Fibroblast of skin of abdomen (primary cell): ENCODE measurements around the gene HMG20A.
"Not testable (repeated sequence)": the region's sequence is repeated elsewhere in the genome, so short reads cannot be mapped to it uniquely, and the experiment has no call there.

Experiments used
- DNase-seq: peaks from one replicate; pipeline ENCODE4 v3.0.0-alpha.2; 2013

HMG20A gene

DNA sequence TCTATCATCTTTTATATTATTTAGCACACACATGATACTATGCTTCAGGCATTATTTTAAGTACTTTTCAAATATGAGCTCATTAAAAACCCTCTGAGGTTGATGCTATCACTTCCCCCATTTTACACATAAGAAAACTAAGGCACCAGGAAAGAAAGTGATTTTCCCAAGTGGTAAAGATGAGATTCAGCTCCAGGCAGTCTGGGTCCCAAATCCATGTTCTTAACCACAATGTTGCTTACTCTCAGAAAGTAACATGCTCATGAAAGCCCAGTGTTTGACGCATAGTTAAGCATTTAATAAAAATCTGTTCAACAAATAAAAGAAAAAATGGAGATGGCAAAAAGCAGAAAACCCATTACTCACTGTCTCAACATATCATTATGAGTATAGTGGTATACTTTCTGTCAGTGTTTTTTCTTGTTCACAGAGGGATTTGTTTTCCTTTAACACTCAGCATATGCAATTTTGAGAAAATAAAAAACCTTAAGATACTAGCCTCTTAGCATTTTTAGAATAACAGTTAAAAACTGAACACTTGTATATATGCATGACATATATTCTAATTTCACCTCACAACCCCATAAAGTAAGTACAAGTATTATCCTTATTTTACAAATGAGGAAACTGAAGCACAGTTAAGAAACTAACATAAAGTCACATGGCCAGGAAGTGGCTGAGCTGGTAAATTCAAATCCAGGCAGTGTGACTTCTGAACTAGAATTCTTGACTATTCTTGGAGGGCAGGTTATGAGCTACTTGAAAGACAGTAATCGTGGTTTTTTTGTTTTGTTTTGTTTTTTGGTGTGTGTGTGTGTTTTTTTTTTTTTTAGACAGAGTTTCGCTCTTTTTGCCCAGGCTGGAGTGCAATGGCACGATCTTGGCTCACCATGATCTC is 11.2 kb upstream of the HMG20A start:
- no peak for DNase-seq

- not testable (repeated sequence) for DNase-seq
Observed at GRCh38 chr15:77410157-77410500, 10.6 kb upstream of the HMG20A start.

DNA sequence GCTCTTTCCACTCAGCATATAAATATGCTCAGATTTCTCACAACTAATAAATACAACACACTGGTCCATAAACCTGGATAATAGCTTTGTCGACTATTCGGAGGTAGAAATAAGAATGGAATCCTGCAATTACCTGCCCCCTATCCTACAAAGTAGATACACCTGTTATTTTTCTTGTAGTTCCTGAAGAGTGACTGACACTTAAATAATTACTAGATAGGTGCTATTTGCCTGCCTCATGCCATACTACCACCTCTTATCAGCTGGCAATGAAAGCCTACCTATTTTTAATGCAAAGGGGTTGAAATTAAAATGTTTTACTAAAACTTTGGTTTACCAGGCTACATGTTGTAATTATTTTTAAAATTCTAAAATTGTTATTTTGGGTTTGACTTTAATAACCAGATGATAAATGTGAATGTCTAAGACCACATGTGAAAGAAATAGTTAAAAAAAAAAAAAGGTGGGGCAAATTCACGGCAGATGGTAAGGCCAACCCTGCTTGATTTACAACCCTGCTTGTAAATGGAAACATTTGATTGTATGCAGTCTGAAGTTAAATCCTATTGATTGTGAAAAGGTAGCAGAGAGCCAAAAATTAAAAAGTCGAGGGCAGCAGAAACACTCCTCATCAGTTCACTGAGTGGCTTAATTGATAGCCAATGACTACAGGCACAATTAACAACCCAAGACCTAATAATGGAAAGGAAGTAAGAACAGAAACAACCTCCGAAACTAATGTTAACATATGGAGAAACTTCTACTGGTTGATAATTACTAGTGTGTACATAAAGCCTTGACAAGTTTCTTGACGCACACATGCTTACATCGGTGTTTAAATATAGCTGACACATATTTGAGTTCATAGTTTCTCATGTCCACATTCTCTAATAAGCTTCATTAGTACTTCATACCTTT is 9.7 kb upstream of the HMG20A start:
- no peak for DNase-seq

DNA sequence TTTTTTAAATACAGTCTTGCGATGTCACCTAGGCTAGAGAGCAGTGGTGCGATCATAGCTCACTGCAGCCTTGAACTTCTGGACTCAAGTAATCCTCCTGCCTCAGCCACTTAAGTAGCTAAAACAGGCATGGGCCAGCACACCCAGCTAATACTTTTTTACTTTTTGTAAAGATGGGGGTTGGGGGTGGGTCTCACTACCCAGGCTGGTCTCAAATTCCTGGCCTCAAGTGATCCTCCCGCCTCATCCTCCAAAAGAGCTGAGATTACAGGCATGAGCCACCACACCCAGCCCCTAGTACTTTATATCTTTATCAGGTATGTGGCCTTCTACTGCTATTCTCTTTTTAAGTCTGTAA is 9.1 kb upstream of the HMG20A start:
- no peak for DNase-seq

- DNase-seq, result no peak
Observed at GRCh38 chr15:77412972-77413698, 7.6 kb upstream of the HMG20A start.

- DNase-seq, result no peak
Observed at GRCh38 chr15:77413699-77414349, 6.9 kb upstream of the HMG20A start.

DNA sequence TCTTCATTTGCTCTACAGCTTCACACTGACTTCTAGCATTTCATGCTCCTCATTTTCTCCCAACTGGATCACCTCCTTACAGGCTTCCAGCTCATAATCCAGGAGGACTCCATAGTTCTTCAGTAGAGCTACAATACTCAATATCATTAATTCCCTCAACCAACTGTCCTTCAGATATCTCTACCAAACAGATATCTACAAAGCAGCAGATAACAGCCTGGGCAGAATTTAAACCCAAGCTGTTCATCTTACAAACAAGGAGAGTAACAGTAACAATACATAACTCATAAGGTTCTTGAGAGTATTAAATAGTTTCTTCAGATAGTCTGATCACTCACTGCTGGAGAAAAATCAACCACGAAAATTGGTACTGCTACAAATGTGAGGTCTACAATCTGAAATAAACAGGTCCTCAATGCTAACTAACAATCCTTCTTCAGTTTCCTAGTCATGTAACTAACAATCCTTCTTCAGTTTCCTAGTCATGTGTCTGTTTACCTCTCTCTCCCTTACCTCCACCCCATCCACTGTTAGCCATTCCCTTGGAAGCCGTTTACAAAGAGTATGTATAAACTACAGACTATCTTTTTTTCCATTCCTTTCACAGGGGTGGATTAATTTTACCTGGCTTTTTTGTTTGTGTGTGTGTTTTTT is 5.8 kb upstream of the HMG20A start:
- DNase-seq, result no peak

GRCh38 chr15:77415450-77416147 is 5.1 kb upstream of the HMG20A start:
- DNase-seq, result no peak

GRCh38 chr15:77416148-77416455 is 4.6 kb upstream of the HMG20A start:
- DNase-seq, result peak; percentile 35

GRCh38 chr15:77416954-77417353 is 3.7 kb upstream of the HMG20A start:
- no peak for DNase-seq

DNA sequence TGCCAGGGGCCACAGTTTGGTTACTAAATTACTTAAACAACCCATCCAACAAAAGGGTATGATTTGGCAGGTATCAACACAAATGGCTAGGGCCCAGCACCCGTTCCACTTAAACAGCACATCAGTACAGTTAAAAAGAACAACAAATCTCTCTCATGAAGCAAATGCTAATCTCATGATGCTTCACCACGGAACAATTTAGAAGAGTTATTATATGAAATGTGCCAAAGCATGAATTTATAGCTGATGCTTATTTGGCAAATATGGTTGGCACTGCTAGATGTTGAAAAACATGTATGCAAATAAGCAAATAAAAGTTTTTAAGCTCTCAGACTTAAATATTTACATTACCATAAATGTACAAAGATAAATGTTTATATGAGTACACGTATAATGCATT is 3.1 kb upstream of the HMG20A start:
- peak; percentile 14 for DNase-seq

GRCh38 chr15:77418391-77418965 is 2.2 kb upstream of the HMG20A start:
- DNase-seq, result peak; percentile 61

- DNase-seq, result peak; percentile 78
Observed at GRCh38 chr15:77418966-77419835, 1.5 kb upstream of the HMG20A start.

DNA sequence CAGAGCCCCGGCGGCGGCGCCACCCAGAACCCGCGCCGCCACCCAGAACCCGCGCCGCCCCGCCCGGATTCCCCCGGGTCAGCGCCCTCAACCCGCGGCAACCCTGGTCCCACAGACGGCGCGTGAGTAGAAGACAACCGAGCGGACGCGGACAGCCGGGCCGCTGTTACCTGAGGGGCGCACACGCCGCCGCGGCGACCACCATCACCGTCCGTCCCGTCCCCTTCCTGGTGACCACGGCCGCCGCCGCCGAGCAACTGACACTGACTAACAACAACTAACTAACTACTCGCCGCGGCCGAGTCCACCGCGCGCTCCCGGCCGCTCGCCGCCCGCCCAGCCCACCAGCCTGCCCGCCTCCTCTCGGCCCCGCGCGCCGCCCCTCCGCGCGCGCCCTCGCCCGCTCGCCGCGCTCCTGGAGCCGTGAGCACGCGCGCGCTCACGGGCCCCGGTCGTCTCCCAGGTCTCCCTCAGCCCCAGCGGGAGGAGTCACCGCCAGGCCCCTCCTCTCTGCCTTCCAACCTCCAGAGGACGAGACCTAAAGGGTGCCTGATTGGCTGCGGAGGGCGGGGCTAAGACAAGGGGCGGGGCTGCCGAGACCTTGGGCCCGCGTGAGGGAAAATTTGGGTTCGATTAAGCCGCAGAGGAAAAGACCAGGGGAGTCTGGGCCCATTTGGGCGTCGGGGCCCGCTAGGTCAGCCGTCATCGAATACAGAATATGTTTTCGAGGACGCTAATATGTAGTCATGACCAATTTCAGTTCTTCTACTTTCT is 665 bp upstream of the HMG20A start, which contains the start of gene PEAK1:
Gene PEAK1 (minus strand): TSS at position 269 of the 774 bp plus-strand sequence. CDS start 238,178 bp downstream, outside the sequence.
- DNase-seq, result peak; percentile 100

DNA sequence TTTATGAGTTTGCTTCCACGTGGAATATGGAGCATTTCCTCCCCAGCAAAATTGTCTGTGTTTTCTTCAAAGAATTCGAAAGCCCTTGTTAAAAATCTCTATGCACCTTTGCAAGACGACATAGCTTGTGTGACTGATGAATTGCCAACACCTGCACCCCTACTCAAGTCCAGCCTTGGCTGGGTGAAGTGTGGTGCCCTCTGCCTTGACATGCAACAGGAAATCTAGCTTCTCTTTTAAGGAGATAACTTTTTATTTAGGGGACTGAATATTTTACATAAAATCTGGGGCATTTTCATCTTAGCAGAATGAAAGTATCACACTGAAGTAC is 647 bp downstream of the HMG20A start:
- DNase-seq, result no peak

GRCh38 chr15:77425104-77425503 is 4.4 kb downstream of the HMG20A start:
- DNase-seq, result no peak

GRCh38 chr15:77426377-77426776 is 5.7 kb downstream of the HMG20A start:
- DNase-seq, result no peak

DNA sequence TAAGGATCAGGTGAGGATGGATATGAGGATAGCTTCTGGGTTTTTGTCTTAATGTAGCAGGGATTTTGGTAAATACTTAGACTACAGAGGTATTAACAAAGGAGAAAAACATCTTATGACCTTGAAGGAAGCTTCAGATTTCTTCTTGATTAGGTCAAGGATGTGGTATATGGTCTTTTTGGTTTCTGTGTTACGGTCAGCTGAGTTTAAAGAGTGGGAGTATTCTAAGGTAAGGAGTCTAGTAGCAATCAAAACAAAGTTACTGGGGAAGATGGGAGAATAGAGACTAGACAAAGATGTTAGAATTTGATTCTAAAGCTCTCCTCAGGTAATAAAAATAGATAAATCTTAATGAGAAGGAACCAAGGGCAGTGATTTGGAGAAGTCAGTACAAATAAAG is 6.2 kb downstream of the HMG20A start:
- DNase-seq, result no peak

GRCh38 chr15:77430213-77430612 is 9.5 kb downstream of the HMG20A start:
- DNase-seq, result no peak
